OCI-LY1 (cell line): ENCODE results near the gene OLFM3.

ENCODE experiments used
- H2AFZ ChIP-seq: fragments of 200-600 bp; sonication (generic), shearing (Covaris generic); 2 replicates; pipeline ENCODE4 v1.6.0; 2014; ENCODE audit warnings: antibody characterized with exemption, mild to moderate bottlenecking, low read length
- H3F3A ChIP-seq: fragments of 200-600 bp; sonication (generic), shearing (Covaris generic); 2 replicates; pipeline ENCODE4 v1.6.0; 2014; ENCODE audit warnings: mild to moderate bottlenecking, antibody characterized with exemption, low read length, moderate library complexity; ENCODE audit not compliant: insufficient read depth
- H3K27ac ChIP-seq: fragments of 200-600 bp; sonication (generic); 2 replicates; pipeline ENCODE4 v1.5.1; 2014; ENCODE audit warnings: low read length, mixed run types, mild to moderate bottlenecking, low read depth; ENCODE audit not compliant: poor library complexity, severe bottlenecking
- H3K27me3 ChIP-seq: fragments of 200-600 bp; sonication (generic); 2 replicates; pipeline ENCODE4 v1.6.0; 2014; ENCODE audit warnings: antibody characterized with exemption, mild to moderate bottlenecking, low read length, moderate library complexity; ENCODE audit not compliant: insufficient read depth
- H3K36me3 ChIP-seq: fragments of 200-600 bp; sonication (generic); 2 replicates; pipeline ENCODE4 v1.6.1; 2014; ENCODE audit warnings: mild to moderate bottlenecking, antibody characterized with exemption, low read length, moderate library complexity, mixed read lengths; ENCODE audit not compliant: insufficient read depth
- H3K4me1 ChIP-seq: fragments of 200-600 bp; sonication (generic); 2 replicates; pipeline ENCODE4 v1.5.1; 2014; ENCODE audit warnings: mild to moderate bottlenecking, low read length, moderate library complexity; ENCODE audit not compliant: insufficient read depth, severe bottlenecking
- H3K4me2 ChIP-seq: fragments of 200-600 bp; sonication (generic), shearing (Covaris generic); 2 replicates; pipeline ENCODE4 v1.6.1; 2014; ENCODE audit warnings: low read length
- H3K4me3 ChIP-seq: fragments of 200-600 bp; sonication (generic); 2 replicates; pipeline ENCODE4 v1.5.1; 2014; ENCODE audit warnings: low read length, low read depth, mild to moderate bottlenecking, mixed read lengths; ENCODE audit not compliant: poor library complexity, severe bottlenecking
- H3K79me2 ChIP-seq: fragments of 200-600 bp; shearing (Covaris generic); 2 replicates; pipeline ENCODE4 v1.6.1; 2016; ENCODE audit warnings: mixed run types, low read length, mixed read lengths; ENCODE audit not compliant: insufficient read depth
- H3K9ac ChIP-seq: fragments of 200-600 bp; sonication (generic), shearing (Covaris generic); 2 replicates; pipeline ENCODE4 v1.6.1; 2014; ENCODE audit warnings: mild to moderate bottlenecking, low read length, mixed read lengths
- H3K9me2 ChIP-seq: fragments of 200-600 bp; sonication (generic), shearing (Covaris generic); 2 replicates; pipeline ENCODE4 v1.6.1; 2014; ENCODE audit warnings: low read depth, mild to moderate bottlenecking, low read length, mixed read lengths
- H3K9me3 ChIP-seq: fragments of 200-600 bp; shearing (Covaris generic); 2 replicates; pipeline ENCODE4 v1.6.1; 2014; ENCODE audit warnings: low read length, mixed read lengths
- H4K20me1 ChIP-seq: fragments of 200-600 bp; sonication (generic), shearing (Covaris generic); 2 replicates; pipeline ENCODE4 v1.6.0; 2016; ENCODE audit warnings: mild to moderate bottlenecking, low read length; ENCODE audit not compliant: insufficient read depth
- CTCF ChIP-seq: fragments of 200-600 bp; sonication (generic), shearing (Covaris generic); IDR thresholded peaks from 2 replicates; pipeline ENCODE4 v1.5.1; 2017; ENCODE audit warnings: mild to moderate bottlenecking, antibody characterized with exemption, low read length, moderate library complexity, mixed read lengths
- EZH2 ChIP-seq: fragments of 200-600 bp; sonication (generic), shearing (Covaris generic); IDR thresholded peaks from 2 replicates; pipeline ENCODE4 v1.8.0; 2017; ENCODE audit warnings: borderline replicate concordance, mixed run types, mild to moderate bottlenecking, antibody characterized with exemption, low read length, moderate library complexity, mixed read lengths

OLFM3 gene

GRCh38 chr1:101993710-101994109 lies 3.0 kb downstream of the OLFM3 start:
- no peak overlapping the region for H2AFZ ChIP-seq
- no peak overlapping the region for H3K4me3 ChIP-seq
- no peak overlapping the region for H3K4me2 ChIP-seq
- H3K27ac ChIP-seq = no peak overlapping the region
- H3K9me2 ChIP-seq = no peaks in the 10 kb centered on the region
- H3K9me3 ChIP-seq = no peaks in the 10 kb centered on the region
- TF ChIP-seq EZH2 = no peak
- TF ChIP-seq CTCF = no peak; the same call in 1 of the 2 replicates
- no peaks in the 10 kb centered on the region for H3K27me3 ChIP-seq
- no peaks in the 10 kb centered on the region for H3K4me1 ChIP-seq
- H4K20me1 ChIP-seq = no peaks in the 10 kb centered on the region
- H3K9ac ChIP-seq = no peak overlapping the region
- no peaks in the 10 kb centered on the region for H3K36me3 ChIP-seq
- no peaks in the 10 kb centered on the region for H3F3A ChIP-seq
- no peaks in the 10 kb centered on the region for H3K79me2 ChIP-seq

DNA sequence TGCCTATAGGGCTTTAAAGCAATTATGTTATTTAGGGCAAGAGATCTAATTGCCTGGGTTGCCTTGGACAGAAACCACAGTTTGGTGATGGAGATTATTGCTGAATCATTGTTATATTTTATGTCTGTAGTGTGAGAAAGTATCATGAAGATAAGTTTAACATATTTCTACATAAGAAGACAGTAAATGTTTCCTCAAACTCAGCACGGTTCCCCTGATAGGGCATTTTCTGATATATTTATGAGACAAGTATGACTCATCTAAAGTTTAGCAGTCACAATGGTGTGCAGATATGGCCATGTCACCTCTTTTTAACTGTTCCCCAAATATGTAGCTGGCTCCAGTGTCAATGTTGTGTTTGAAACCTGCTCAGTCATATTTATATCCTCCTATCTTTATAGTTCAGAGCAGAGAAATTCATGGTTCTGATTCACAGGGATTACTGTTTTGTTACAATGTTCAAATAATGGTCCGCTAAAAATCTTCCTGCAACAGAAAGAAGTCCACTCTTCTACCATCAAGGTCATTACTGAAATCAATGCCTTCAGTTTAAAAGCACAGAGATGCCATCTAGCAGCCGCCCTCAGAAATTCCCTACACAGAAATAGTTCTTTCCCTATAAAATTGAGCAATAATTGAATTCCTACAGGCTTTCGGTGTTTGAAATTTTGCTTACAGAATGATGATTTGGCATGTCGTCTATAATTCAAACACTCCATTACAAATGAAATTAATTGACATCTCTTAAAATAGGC lies 3.7 kb downstream of the OLFM3 start:
- no peaks in the 10 kb centered on the region for H3K4me1 ChIP-seq
- no peaks in the 10 kb centered on the region for H3K36me3 ChIP-seq
- no peak overlapping the region for H3K4me3 ChIP-seq
- no peaks in the 10 kb centered on the region for H4K20me1 ChIP-seq
- H3K4me2 ChIP-seq = no peak overlapping the region
- no peaks in the 10 kb centered on the region for H3F3A ChIP-seq
- H3K9me3 ChIP-seq = no peaks in the 10 kb centered on the region
- no peaks in the 10 kb centered on the region for H3K79me2 ChIP-seq
- no peak overlapping the region for H3K27ac ChIP-seq
- H3K9me2 ChIP-seq = no peaks in the 10 kb centered on the region
- TF ChIP-seq CTCF = no peak
- TF ChIP-seq EZH2 = no peak
- no peak overlapping the region for H3K9ac ChIP-seq
- H3K27me3 ChIP-seq = no peaks in the 10 kb centered on the region
- H2AFZ ChIP-seq = no peak overlapping the region

DNA sequence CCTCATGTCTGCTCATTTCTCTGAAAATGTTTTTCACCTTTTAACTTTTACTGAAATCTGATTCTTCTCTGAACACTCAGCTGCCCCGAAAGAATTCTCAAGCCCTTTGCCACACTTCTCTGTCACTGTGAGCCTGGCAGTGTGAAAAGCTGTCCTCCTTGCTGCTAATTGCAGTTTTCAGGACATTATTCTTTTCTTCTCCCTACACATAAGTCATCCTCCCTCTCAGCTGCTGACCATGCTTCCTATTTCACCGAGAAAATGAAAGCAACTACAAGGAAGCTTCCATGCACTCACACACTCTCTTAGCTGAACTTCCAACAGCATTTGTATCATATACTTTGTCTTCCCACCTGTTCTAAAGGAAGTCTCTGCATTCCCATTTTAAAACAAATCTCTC lies 15.8 kb downstream of the OLFM3 start:
- no peaks in the 10 kb centered on the region for H3K9me3 ChIP-seq
- no peaks in the 10 kb centered on the region for H3K27me3 ChIP-seq
- H3K4me3 ChIP-seq = no peak overlapping the region
- H3F3A ChIP-seq = no peaks in the 10 kb centered on the region
- H2AFZ ChIP-seq = no peak overlapping the region
- no peak for TF ChIP-seq EZH2
- TF ChIP-seq CTCF = no peak
- H3K79me2 ChIP-seq = no peaks in the 10 kb centered on the region
- H3K36me3 ChIP-seq = no peaks in the 10 kb centered on the region
- no peaks in the 10 kb centered on the region for H3K4me1 ChIP-seq
- H3K9ac ChIP-seq = no peak overlapping the region
- no peaks in the 10 kb centered on the region for H3K9me2 ChIP-seq
- no peak overlapping the region for H3K27ac ChIP-seq
- H3K4me2 ChIP-seq = no peak overlapping the region
- no peaks in the 10 kb centered on the region for H4K20me1 ChIP-seq
